Right hindlimb (tissue), 1 donor: ENCODE data around the gene CD99.
"Not testable (repeated sequence)": the region's sequence is repeated elsewhere in the genome, so short reads cannot be mapped to it uniquely, and the experiment has no call there.

ENCODE experiments used
- DNase-seq: peaks from one replicate; pipeline ENCODE4 v3.0.0-alpha.2; 2018

Gene CD99

GRCh38 chrX:2732649-2733048, 41.6 kb downstream of the CD99 start:
- DNase-seq = no peak

GRCh38 chrX:2733286-2733685, 42.2 kb downstream of the CD99 start:
- no peak for DNase-seq

GRCh38 chrX:2735270-2735669, 44.2 kb downstream of the CD99 start:
- DNase-seq = no peak

GRCh38 chrX:2740672-2741071, 49.6 kb downstream of the CD99 start:
- no peak for DNase-seq

DNA sequence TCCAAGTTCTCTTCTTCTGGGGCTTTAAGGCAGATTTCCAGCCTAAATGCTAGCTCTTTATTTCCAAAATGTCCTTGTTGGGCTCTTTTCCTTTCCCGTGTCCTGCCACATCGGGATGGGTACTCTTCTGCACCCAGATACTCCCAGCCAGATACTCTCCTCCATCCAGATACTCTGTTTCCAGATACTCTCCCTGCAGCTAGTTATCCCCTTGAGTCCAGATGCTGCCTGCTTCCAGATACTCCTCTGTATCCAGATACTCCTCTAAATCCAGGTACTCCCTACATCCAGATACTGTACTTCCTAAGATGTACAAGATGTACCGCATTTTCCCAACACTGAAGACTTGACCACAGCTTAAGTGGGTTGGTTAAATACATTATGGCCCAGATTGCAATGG, 50.3 kb downstream of the CD99 start:
- no peak for DNase-seq

GRCh38 chrX:2746250-2746649, 55.2 kb downstream of the CD99 start:
- not testable (repeated sequence) for DNase-seq

DNA sequence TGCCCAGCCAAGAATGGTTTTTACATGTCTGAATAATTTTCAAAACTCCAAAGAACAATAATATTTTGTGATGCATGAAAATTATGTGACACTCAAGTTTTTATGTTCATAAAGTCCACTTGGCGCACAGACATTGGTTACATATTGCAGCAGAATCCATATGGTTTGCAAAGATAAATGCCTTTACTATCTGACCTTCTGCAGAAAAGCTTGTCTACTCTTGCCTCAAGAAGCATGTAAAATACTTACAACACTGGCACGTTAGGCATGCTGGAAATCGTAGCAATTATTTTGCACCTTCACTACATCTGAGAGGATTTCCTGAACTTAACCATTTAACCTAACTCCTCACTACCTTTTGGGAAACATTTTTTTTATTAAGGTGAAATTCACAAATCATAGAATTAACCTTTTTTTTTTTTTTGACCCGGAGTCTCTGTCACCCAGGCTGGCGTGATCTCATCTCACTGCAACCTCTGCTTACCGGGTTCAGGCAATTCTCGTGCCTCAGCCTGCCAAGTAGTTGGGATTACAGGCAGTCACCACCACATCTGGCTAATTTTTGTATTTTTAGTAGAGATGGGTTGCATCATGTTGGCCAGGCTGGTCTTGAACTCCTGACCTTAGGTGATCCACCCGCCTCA, 57.2 kb downstream of the CD99 start:
- no peak for DNase-seq

- no peak for DNase-seq
Measured at GRCh38 chrX:2748815-2749188, 57.7 kb downstream of the CD99 start.

DNA sequence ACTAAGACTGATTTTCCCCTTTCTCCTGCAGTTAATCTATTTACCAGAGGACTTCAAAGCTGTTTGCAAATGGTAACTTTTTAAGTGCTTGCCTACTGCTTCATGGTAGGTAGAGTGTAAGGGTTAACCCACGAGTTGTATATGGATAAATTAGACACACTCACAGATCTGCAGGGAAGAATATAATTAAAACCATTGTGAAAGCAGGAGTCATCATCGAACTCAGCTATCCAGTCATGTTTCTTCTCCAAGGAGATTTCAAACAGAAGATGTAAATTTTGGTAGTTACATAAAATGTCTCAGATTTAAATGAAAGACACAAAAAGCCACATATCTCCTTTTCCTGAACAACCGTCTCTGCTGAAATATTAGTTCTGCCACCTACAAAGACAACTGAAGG, 60.2 kb downstream of the CD99 start:
- DNase-seq = no peak

DNA sequence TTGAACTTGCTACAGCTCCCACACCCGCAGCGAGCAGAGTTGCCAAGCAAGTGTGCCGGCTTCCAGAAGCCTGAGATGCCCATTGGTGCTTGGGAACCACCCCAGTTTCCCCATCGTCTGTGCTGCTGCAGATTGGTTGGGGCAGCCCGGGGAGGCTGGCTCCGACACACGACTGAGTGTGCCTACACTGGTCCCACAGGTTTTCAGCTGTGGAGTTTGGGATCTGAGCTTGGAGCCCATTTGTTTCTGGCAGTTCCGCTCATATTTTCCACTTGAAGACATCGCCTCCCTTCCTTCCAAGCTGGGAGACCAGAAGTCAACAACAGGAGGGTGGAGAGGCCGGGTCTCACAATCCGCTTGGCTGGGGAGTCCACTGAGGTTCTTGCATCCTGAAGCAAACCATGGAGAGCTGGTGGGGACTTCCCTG, 60.8 kb downstream of the CD99 start, which contains the start of gene XG:
XG (plus strand) TSS at position 167 of the 427 bp plus-strand sequence; CDS start at position 402, 235 bp downstream.
- DNase-seq = not testable (repeated sequence)

GRCh38 chrX:2752441-2752840, 61.3 kb downstream of the CD99 start:
- DNase-seq = not testable (repeated sequence)

DNA sequence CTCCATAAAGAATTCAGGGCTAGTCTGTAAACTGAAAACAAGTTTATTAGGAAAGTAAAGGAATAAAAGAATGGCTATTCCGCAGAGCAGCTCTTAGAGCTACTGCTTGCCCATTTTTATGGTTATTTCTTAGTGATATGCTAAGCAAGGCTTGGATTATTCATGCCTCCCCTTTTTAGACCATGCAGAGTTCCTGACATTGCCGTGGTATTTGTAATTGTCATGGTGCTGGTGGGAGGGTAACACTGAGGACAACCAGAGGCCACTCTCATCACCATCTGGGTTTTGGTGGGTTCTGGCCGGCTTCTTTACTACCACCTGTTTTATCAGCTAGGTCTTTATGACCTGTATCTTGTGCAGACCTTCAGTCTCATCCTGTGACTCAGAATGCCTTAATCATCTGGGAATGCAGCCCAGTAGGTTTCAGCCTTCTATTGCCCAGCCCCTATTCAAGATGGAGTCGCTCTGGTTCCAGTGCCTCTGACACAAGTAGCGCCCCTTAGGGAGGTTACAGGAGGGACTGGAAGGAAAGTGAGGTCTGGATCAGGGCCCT, 64.1 kb downstream of the CD99 start:
- not testable (repeated sequence) for DNase-seq

DNA sequence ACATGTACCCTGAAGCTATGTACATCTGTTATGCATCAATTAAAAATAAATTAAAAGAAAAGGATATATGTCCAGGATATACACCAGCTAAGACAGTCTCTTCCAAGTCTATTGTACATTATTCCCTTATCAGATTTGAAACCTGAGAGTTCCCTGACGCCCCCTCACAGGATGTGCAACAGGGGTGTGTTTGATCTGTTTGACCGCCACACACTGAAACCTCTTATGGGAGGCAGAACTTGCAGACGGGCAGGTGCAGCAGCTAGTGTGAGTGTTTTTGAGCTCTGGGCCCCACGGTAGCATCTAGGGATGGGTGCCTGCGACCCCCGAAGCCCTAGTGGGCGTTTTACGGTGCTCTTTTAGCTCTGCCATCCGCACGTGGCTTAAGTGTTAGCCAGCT, 65.5 kb downstream of the CD99 start:
- DNase-seq = no peak

DNA sequence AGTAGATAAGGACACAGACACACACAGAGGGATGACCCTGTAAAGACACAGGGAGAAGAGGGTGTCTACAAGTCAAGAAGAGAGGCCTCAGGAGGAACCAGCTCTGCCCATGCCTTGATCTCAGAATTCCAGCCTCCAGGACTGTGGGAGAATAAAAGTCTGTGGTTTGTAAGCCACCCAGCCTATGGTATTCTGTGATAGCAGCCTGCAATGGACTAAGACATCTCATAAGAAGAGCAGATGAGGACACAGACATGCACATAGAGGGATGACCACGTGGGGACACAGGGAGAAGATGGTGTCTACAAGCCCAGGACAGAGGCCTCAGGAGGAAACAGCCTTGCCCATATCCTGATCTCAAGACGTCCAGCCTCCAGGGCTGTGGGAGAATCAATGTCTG, 70.2 kb downstream of the CD99 start:
- no peak for DNase-seq

DNA sequence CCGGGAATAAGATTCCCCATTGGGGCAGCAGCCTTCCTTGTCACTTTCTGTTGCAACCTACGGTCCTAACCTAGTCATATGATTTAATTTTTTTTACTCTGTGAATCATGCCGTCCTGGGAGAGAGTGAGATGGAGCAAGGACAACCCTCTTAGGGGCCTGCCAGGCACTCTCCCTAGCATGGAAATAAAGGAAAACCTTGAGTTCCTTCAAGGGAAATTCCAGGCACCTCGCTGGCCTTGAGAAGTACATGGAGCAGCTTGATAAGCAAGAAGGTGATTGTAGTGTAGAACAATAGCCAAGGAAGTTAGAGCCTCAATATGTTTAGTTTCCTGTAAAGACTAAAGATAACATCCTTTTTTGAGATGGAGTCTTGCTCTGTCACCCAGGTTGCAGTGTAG, 71.6 kb downstream of the CD99 start:
- DNase-seq = not testable (repeated sequence)

DNA sequence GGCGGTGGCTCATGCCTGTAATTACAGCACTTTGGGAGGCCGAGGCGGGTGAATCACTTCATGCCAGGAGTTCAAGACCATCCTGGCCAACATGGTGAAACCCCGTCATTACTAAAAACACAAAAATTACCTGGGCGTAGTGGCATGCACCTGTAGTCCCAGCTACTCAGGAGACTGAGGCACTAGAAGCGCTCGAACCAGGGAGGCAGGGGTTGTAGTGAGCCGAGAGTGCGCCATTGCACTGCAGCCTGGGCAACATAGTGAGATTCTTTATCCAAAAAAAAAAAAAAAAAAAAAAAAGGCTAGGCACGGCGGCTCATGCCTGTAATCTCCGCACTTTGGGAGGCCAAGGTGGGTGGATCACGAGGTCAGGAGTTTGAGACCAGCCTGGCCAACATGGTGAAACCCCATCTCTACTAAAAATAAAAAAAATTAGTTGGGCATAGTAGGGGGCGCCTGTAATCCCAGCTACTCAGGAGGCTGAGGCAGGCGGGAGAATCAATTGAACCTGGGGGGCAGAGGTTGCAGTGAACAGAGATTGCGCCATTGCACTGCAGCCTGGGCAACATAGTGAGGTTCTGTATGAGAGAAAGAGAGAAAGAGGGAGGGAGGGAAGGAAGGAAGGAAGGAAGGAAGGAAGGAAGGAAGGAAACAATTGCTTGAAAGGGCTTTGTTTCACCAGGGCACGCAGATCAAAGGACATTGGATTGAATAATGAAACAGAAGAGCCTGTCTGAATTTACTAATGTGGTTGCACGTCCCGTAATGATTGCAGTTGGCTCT, 73.9 kb downstream of the CD99 start:
- DNase-seq = not testable (repeated sequence)

DNA sequence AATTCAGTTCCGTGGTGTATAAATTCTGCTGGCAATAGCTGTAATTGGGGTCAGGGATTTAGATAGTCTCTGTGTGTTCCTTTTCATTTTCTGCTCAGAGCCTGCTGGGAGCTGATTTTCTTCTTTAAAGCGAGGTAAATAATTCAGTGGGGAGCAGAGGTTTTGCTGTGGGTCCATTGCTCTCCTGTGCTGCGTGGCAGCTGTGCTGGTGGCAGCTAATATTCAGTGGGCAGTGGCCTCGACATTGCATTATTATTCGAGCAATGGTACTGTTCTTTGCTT, 74.4 kb downstream of the CD99 start:
- no peak for DNase-seq

- no peak for DNase-seq
Measured at GRCh38 chrX:2766906-2767305, 75.8 kb downstream of the CD99 start.

GRCh38 chrX:2767631-2768455, 76.7 kb downstream of the CD99 start:
- DNase-seq = no peak

- DNase-seq = no peak
Measured at GRCh38 chrX:2769615-2770014, 78.5 kb downstream of the CD99 start.

DNA sequence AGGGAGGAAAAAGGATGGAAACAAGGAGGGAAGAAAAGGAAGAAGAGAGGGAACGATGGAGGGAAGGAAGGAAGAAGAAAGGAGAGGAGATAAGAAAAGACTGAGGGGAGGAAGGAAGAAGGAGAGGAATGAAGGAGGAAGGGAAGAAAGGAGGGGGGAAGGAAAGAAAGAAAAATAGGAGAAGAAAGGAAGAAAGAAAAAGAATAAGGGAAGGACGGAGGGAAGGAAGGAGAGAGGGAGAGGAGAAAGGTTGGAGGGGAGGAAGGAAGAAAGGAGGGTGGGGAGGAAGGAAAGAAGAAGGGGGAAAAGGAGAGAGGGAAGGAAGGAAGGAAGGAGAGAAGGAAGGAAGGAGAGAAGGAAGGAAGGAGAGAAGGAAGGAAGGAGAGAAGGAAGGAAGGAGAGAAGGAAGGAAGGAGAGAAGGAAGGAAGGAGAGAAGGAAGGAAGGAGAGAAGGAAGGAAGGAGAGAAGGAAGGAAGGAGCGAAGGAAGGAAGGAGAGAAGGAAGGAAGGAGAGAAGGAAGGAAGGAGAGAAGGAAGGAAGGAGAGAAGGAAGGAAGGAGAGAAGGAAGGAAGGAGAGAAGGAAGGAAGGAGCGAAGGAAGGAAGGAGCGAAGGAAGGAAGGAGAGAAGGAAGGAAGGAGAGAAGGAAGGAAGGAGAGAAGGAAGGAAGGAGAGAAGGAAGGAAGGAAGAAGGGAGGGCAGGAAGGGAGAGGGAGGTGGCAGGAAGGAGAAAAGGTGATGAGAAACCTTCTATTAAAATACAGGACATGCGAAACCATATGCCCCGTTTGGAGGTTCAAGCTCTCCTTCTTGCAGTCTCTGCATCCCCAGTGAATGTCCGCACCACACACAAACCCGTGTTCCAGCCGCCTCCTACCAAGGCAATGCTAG, 82.3 kb downstream of the CD99 start:
- not testable (repeated sequence) for DNase-seq

- no peak for DNase-seq
Measured at GRCh38 chrX:2774057-2774456, 83.0 kb downstream of the CD99 start.
